RCC 7860 (cell line): ENCODE results near the gene DDX39B.
"Not testable (repeated sequence)": the region's sequence is repeated elsewhere in the genome, so short reads cannot be mapped to it uniquely, and the experiment has no call there.

Experiments used
- DNase-seq: peaks from one replicate; pipeline ENCODE4 v3.0.0-alpha.2; 2015; ENCODE audit warnings: low spot score
- FAIRE-seq: peaks from 2 replicates; lab custom pipeline; 2012; peaks lifted over from hg19 to GRCh38; lab: Jason Lieb, UNC

DDX39B gene

GRCh38 chr6:31575952-31576685 lies 34.3 kb upstream of the DDX39B start:
- FAIRE-seq, result no peak
- DNase-seq, result no peak

DNA sequence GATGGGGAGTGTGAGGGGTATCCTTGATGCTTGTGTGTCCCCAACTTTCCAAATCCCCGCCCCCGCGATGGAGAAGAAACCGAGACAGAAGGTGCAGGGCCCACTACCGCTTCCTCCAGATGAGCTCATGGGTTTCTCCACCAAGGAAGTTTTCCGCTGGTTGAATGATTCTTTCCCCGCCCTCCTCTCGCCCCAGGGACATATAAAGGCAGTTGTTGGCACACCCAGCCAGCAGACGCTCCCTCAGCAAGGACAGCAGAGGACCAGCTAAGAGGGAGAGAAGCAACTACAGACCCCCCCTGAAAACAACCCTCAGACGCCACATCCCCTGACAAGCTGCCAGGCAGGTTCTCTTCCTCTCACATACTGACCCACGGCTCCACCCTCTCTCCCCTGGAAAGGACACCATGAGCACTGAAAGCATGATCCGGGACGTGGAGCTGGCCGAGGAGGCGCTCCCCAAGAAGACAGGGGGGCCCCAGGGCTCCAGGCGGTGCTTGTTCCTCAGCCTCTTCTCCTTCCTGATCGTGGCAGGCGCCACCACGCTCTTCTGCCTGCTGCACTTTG lies 33.6 kb upstream of the DDX39B start, which contains the start of gene TNF:
TSS of gene TNF (plus strand) at position 231 of the 567 bp plus-strand sequence. CDS start at position 408, 177 bp downstream.
- FAIRE-seq, result no peak
- peak; percentile 37 for DNase-seq

- DNase-seq (no peak), FAIRE-seq (no peak)
Measured at GRCh38 chr6:31574106-31575061, 32.6 kb upstream of the DDX39B start.

DNA sequence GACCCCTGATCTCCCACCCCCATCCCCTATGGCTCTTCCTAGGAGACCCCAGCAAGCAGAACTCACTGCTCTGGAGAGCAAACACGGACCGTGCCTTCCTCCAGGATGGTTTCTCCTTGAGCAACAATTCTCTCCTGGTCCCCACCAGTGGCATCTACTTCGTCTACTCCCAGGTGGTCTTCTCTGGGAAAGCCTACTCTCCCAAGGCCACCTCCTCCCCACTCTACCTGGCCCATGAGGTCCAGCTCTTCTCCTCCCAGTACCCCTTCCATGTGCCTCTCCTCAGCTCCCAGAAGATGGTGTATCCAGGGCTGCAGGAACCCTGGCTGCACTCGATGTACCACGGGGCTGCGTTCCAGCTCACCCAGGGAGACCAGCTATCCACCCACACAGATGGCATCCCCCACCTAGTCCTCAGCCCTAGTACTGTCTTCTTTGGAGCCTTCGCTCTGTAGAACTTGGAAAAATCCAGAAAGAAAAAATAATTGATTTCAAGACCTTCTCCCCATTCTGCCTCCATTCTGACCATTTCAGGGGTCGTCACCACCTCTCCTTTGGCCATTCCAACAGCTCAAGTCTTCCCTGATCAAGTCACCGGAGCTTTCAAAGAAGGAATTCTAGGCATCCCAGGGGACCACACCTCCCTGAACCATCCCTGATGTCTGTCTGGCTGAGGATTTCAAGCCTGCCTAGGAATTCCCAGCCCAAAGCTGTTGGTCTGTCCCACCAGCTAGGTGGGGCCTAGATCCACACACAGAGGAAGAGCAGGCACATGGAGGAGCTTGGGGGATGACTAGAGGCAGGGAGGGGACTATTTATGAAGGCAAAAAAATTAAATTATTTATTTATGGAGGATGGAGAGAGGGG lies 31.7 kb upstream of the DDX39B start:
- FAIRE-seq, result no peak
- no peak for DNase-seq

DNA sequence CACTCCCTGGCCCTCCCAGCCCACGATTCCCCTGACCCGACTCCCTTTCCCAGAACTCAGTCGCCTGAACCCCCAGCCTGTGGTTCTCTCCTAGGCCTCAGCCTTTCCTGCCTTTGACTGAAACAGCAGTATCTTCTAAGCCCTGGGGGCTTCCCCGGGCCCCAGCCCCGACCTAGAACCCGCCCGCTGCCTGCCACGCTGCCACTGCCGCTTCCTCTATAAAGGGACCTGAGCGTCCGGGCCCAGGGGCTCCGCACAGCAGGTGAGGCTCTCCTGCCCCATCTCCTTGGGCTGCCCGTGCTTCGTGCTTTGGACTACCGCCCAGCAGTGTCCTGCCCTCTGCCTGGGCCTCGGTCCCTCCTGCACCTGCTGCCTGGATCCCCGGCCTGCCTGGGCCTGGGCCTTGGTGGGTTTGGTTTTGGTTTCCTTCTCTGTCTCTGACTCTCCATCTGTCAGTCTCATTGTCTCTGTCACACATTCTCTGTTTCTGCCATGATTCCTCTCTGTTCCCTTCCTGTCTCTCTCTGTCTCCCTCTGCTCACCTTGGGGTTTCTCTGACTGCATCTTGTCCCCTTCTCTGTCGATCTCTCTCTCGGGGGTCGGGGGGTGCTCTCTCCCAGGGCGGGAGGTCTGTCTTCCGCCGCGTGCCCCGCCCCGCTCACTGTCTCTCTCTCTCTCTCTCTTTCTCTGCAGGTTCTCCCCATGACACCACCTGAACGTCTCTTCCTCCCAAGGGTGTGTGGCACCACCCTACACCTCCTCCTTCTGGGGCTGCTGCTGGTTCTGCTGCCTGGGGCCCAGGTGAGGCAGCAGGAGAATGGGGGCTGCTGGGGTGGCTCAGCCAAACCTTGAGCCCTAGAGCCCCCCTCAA lies 30.5 kb upstream of the DDX39B start, which contains the start of gene LTA:
TSS of gene LTA (plus strand) at position 249 of the 871 bp plus-strand sequence. CDS start at position 703, 454 bp downstream.
- DNase-seq, result no peak
- FAIRE-seq, result no peak

- DNase-seq (no peak), FAIRE-seq (no peak)
Measured at GRCh38 chr6:31569861-31570536, 28.2 kb upstream of the DDX39B start.

DNA sequence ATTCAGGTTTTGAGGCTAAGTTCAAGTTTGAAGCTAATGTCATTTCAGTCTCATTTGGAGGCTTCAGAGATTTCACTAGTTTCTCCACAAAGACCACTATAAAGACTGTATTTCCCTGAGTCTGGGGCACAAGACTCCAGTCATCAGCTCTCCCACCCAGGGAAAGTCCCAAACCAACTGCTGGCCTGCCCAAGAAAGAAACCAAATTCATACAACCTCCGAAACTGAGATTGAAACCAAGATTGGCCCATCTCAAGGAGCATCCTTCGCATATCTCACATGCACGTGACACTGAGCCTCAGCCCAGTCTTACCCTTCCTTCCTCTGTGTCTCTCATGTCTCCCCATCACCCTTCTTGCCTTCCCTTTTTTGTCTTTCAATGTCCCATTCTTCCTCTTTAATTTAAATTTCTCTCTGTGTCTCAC lies 26.7 kb upstream of the DDX39B start:
- DNase-seq (no peak), FAIRE-seq (no peak)

- DNase-seq (no peak), FAIRE-seq (no peak)
Measured at GRCh38 chr6:31567531-31568370, 25.9 kb upstream of the DDX39B start.

- DNase-seq, result no peak
- FAIRE-seq, result no peak
Measured at GRCh38 chr6:31560697-31561058, 18.9 kb upstream of the DDX39B start.

DNA sequence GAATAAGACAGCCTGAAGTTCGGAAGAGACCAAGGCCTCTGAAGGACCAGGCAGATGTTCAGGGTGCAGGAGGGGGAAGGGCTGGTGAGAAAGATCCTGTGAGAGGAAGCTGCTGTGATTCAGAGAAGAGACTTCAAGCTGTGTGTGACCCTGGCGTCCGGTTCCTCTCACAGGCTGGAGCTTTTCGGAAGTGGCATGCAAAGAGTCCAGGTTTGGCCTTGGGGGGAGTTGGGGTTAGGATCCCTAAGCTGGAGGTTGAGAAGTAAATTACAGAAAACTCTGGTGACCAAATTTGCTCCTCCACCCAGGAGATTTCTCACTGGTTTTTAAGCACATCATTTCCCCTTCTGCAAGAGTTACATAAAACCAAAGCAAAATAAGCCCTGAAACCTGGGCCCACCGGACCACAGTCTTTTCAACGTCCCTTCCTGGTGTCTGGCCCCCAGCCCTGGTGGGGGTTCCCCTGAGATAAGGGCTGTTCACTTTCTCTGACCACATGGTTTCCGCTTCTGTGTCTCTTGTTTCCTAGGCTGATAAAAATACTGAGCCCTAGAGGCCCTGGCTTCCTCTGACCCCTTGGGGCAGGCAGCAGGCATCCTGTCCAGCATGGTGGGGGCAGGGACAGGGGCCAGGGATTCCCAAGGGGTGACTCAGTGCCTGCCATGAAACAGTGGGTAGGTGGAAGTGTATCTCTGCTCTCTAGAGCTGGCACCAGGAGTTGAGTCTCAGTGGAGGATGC lies 18.3 kb upstream of the DDX39B start:
- DNase-seq (peak; percentile 88), FAIRE-seq (peak; percentile 75)

DNA sequence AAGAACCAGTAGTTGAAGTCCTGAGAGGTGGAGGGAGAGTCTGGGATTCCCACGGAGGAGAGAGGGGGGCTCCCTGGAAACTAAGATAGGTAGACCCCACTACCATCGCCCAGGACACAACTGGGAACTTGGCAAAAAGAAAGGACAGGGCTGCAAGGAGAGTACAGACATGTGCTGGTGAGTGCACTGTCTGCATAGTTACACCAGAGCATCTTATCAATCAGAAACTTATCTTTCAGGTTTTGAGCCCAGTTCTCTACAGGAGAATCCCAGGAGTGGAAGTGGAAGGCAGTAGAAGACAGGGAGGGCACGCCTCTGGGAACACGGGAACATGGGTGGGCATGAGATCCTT lies 17.8 kb upstream of the DDX39B start:
- FAIRE-seq (no peak), DNase-seq (no peak)

GRCh38 chr6:31558631-31559500 lies 17.1 kb upstream of the DDX39B start:
- FAIRE-seq (no peak), DNase-seq (no peak)

- no peak for FAIRE-seq
- DNase-seq, result no peak
Measured at GRCh38 chr6:31558318-31558625, 16.5 kb upstream of the DDX39B start.

GRCh38 chr6:31557443-31558317 lies 15.9 kb upstream of the DDX39B start:
- DNase-seq (no peak), FAIRE-seq (no peak)

DNA sequence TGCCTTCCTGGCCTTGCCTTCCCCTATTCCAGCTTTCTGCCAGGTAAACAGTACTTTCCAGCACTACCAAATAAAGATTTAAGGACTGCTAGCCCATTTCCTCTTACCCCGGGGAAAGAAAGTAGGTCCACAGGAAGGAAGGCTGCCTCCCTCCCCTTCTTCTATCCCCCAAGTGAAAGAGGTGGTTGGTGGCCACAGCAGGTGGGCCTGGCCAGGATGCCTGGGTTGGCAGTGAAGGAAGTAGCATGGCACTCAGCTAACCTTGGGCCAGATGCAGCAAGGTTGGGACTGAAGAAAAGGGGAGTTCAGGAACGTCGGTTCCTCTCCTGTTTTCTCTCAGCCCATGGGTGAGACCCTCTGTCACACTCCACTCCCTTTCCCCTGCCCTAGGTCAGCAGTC lies 14.5 kb upstream of the DDX39B start:
- FAIRE-seq (no peak), DNase-seq (no peak)

DNA sequence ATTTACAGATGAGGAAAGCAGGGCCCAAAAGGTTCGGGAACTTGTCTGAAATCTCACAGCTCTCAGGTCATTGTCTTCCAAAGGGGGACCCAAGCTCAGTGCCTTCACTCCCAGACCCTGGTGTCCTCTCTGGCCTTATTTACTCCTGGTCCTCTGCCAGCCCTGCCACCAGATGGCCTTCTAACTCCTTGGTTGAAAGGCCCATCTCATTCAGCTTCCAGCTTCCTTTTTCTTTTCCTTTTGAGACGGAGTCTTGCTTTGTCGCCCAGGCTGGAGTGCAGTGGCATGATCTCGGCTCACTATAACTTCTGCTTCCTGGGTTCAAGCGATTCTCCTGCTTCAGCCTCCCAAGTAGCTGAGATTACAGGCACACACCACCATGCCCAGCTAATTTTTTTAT lies 9.6 kb upstream of the DDX39B start:
- FAIRE-seq, result not testable (repeated sequence)
- DNase-seq, result peak; percentile 28
